HG02623 (cell line): ENCODE results near the gene SIRT3.
A peak's percentile ranks its signal among the peaks of the same experiment; 100 is the strongest.
"Not testable (repeated sequence)": the region's sequence is repeated elsewhere in the genome, so short reads cannot be mapped to it uniquely, and the experiment has no call there.

Experiments
- ATAC-seq: cut with Tn5 transposase; IDR thresholded peaks from one replicate; pipeline ENCODE4 v1.9.1; 2021; ENCODE audit warnings: moderate library complexity; ENCODE audit not compliant: unreplicated experiment

The SIRT3 gene

DNA sequence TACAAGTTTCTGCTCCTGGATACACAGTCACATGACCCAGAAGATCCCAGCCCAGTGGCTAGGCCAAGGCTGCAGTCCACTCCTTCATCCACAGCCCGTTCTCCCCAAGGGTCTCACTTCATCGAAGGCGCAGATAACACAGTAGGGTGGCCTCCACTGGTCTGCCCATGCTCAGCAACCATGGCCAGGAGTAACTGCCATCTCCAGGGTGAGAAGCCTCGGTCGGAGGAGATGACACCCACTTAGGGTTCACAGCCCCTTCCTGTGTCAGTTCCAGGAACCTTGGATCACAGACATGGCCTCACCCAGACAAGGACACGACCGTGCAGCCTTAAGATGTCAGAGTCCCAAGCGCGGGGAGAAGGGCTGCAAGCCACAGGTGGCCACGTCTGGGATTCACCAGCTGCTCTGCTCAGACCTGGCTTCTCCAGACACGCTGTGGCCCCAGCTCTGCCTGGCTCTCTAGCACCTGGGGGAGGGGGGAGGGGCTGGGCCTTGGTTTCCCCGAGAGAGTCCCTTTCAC, 31.5 kb downstream of the SIRT3 start:
- no peak for ATAC-seq

DNA sequence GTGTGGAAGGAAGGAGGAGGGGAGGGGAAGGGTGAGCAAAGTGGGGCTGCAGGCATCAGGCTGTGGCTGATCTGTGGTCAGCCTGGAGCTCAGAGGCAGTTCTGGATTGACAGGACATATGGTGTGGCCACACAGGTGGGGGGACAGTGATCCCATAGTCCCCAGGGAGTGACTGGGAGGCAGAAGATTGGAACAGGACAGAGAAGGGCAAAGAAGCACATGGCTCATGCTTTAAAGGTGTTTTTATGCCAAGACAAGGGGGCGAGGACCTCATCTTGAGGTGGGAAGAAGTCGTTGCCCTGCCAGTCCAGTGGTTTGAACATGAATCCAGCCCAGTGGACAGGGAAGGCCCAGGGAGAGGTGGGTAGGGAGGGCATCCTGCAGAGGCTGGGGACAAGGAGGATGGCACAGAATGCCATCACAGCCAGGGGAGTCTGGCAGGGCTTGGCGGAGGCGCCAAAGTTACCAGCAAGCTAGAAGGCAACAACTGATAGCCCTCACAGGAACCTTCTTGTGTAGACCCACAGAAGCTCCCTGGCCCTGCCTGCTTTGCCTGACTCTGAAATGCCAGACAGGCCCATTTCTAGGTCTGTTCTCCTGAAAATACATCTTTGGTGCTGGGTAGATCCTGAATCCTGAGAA, 32.1 kb downstream of the SIRT3 start:
- no peak for ATAC-seq

DNA sequence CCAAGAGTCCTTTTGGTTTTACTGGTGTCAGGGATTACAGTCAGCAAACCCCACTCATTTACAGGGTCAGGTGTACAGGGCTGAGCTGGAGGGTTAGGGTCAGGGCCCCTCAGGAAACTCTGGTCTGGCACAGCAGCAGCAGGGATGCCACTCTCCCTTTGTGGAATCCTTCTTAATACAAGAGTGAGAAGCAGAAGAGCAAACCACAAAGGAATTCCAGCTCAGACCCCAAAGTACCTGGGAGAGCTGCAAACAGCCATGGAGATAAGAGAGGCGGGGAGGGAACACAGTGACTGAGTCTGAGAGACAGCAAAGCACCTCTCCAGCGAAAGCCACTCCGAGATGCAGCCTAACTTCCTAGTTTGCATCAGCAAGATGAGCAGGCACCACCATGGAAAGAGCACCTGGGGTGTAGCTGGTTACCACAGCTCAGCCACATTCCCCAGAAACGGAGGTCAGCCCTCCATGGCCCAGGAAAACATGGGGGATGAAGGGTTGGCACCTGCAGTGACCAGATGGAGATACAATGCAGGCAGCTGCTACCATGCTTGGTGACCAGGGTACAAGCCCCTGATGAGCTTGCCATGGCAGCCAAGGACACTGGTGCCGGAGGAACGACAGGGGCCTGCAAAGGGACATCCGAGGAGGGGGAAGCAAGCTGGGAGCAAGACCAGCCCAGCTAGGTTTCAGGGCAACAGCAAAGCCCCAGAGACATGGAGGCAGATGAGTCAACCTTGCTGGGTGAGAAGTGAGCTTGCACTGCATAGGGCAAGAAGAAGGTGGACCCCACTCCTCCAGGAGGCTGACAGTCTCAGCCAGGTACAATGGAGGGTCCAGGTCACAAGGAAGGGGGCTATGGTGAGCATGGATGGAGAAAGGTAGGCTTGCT, 32.8 kb downstream of the SIRT3 start:
- ATAC-seq, result no peak

DNA sequence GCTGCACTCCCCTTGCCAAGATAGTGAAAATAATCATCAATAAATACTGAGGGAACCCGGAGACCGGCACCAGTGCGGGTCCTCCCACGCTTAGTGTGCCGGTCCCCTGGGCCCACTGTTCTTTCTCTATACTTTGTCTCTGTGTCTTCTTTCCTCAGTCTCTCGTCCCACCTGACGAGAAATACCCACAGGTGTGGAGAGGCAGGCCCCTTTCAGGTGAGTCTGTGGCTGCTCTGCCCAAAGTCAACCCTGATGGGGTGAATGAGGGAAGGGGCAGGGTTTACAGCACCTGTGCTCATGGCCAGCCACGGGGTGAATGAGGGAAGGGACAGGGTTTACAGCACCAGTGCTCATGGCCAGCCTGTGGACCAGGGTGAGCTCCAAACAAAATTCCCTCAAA, 33.7 kb downstream of the SIRT3 start:
- ATAC-seq, result no peak

DNA sequence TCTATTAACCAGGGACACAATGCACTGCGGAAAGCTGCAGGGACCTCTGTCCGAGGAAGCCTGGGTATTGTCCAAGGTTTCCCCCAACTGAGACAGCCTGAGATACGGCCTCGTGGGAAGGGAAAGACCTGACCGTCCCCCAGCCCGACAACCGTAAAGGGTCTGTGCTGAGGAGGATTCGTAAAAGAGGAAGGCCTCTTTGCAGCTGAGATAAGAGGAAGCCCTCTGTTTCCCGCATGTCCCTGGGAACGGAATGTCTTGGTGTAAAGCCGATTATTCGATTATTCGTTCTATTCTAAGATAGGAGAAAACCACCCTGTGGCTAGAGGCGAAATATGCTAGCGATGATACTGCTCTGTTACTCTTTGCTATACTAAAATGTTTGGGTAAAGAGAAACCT, 34.2 kb downstream of the SIRT3 start:
- ATAC-seq, result no peak

DNA sequence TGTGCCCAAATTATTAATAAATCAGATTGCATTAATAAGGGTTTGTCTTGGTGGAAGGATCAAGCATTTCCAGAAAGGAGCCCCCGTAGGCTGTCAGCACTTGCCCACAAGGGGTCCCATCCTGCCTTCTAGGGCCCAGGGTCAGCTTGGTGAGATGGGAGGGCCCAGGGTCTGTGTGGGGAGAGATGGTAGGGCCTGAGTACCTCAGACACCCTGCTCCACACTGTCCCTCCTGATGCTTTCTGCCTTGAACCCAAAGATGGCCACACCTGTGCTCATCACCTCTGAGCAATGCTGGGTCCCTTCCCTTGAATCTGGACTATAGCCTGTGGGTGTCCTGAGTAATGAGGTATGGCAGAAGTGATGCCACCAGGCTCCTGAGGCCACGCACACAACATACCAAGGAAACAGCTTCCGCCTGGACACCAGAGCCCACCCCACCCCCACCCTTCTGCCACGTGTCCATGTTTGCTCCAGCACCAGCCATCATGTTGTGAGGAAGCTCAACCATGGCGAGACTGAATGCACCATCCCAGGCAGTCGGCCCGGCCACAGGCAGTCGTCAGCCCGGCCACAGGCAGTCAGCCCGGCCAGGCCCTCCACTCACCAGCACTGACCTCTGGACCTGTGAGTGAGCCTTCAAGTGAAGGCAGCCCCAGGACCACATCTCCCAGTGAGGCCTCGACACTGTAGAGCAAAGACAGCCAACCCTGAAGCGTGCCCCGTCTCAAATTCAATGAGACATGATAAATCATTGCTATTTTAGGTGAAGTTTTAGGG, 35.7 kb downstream of the SIRT3 start:
- no peak for ATAC-seq

DNA sequence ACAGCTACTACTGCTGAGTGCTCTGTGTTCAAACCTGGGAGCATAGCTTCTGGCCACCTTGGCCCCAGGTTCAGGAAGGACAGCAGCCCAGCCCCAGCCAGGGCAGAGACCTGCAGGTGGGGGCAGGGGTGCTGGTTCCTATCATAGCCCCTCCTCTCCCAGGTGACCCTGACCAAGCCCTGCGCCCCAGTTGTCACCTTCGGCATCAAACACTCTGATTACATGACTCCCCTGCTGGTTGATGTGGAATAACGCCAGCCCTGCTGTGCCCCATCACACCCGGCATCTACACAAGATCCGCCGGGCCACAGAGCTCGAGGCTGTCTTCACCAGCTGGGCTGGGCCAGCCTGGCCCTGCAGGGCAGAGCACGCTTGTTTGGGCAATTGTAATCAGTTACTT, 36.4 kb downstream of the SIRT3 start:
- ATAC-seq, result no peak

DNA sequence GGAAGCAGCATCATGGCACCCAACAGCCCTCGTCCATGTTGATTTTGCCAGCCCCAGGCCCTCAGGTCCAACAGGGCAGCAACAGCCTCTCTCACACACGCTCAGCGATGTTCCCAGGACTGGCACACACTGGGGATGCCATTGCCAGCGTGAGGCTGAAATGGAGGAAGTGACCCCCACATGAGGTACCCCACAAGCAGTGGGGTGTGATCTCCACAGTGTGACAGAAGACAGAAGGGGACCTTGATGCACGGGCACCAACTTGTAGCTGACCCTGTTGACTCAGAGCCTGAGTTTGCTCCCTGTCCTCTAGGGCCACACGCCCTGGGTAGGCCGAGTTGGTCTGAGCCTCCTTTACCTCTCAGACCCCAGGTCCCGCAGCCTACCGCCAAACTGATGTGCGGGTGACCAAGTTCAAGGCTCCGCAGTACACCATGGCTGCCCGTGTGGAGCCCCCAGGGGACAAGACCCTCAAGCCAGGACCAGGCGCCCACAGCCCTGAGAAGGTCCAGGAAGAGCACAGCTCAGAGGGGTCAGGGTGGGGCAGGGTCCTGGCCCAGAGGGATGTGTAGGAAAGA, 37.0 kb downstream of the SIRT3 start:
- no peak for ATAC-seq

DNA sequence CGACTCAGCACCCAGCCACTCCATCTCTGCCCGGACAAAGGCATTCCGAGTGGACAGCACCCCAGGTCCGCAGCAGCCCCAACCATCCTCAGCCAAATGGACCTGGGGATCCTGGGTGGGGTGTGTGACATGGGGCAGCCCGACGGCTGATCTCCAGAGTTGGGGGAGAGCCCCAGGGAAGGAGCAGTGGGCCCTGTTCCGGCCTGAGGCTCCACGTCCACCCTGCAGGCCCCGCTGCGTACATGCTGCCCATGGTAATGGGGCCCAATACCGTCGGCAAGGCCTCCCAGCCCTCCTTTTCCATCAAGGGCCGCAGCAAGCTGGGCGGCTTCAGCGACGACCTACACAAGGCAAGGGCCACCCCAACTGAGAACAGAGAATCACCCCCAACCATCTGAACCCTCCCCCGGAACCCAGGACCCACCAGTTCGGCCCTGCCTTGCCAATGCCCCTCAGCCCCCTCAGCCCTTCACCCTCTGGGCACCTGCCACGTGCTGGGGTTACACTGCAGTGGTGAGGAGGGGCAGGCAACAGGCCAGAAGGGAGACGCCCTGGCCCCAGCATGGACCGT, 37.8 kb downstream of the SIRT3 start:
- no peak for ATAC-seq

DNA sequence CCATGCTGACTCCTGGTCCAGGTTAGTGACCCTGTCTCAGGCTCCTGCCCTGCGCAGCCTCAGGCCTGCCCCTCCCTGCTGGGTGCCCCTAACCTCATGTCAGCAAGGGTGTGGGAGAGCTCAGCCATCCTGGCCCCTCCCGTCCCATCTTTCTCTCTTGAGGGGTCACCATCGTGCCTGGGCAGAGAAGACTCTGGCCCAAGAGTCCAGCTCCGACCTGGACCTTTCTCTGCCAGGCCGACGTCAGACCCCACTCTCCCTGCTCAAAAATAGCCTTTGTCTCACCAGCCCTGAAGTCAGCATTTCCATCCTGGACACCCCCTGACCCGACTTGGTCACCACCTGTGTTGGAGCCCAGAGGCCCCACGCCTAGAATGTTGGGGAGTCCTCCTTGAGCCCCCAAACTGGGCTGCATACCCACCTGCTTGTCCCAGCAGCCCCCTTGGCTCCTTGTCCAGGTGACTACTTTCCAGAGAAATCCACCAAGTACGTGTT, 38.4 kb downstream of the SIRT3 start:
- ATAC-seq, result no peak

DNA sequence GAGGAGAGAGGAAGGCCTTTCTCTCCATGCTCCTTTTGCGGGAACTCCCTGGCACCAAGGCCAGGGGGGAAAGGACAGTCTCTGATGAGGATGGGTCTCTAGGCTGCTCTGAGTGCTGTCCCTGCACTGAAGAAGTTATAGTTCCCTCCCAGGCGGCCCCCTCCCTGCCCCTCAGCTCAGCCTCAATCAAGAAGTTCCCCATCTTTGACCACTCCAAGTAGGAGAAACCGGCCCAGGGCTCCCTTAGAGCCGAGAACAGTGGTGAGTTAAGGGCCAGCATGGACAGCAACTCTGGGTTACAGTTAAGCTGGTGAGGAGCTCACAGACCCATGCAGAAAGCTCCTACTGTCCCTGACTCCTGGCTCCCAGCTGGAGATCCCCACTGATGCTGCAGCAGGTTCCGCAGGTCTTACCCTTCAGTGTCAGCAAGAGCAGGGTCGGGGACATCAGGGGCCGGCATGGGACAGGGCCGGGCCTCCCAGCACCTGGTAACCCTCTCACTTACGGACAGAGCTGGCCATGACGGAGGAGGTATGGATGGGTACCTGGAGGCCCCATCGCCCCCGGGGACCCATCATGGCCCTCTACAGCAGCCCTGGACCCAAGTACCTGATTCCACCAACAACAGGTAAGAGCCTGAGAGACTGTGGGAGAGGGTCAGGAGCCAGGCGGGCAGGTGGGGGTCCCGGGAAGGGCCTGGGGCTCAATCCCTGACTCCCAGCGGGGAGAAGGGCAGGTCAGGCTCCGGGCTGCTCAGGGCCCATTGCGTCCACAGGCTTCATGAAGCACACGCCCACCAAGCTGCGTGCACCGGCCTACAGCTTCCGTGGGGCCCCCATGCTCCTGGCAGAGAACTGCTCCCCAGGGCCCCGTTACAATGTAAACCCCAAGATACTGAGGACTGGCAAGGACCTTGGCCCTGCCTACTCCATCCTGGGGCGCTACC, 39.1 kb downstream of the SIRT3 start:
- no peak for ATAC-seq

DNA sequence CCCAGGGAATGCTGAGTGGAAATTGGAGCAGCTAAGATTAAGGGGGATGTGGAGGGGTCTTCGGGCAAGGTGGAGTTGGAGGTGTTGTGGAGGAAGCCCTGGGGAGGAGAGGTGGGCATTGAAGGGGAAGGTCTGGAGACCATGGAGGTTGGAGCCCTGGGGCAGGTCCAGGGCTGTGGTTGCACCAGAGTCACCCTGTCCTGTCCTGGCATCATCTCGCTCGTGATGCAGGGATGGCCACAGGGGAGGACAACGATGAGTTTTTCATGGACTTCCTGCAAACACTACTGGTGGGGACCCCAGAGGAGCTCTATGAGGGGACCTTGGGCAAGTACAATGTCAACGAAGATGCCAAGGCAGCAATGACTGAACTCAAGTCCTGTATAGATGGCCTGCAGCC, 42.7 kb downstream of the SIRT3 start:
- not testable (repeated sequence) for ATAC-seq

DNA sequence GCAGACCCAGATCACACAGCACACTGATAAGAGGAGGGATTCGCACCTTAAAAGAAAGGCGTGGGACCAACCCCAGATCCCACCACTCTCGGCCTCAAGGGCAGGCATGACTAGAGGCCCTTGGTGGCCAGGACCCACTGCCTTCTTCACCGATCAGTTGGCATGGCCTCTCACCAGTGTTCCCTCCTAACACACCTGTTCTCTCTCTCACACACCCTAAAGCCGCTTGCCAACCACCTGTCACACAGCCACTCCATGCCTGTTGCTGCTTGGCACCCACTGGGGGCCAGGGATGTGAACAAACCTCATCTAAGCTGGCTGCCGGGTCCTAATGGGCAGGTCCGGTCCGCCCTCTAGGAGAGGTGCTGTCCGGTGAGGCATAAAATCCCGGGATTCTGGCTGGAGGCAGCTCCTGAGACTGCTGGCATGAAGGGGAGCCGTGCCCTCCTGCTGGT, 43.4 kb downstream of the SIRT3 start, which contains the start of gene SCGB1C1:
Gene SCGB1C1, plus strand, starts transcription at position 405 of the 455 bp plus-strand sequence. Its CDS starts 22 bp downstream, at position 427.
- not testable (repeated sequence) for ATAC-seq

DNA sequence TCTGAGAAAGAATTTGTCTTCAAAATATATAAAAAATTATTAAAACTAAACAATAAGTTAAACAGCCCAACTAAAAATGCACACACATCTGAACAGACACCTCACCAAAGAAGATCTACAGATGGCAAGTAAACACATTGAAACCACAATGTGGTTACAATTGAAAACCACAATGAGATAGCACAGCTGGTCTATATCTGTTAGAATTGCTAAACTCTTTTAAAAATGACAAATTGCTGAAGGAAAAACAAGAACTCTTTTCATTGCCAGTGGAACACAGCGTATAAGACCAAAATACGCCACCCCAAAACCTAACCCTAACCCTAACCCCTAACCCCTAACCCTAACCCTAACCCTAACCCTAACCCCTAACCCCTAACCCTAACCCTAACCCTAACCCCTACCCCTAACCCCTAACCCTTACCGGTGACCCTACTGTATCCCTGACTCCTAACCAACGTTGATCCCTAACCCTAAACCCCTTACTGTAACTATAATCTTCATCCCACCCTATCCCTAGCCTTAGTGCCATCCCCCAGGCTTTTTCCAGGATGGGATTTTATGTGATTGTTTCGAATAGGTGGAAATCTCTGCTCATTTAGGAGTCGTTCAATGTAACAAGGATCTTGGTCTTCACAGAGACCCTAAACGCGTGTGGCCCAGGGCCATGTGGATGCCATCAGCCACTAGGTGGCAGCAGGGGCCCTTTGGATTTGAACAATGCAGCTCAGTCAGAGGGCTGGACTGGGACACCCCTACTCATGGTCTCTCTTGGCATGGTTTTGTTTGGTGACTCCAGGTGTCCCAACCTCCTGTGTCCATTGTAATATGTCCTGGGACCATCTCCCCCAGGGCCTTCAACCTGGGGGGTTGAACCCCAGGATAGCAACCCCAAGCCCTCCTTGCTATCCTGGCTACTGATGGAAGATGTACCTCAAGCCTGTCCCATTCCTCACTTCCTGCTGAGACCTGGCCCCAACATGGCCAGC, 44.4 kb downstream of the SIRT3 start:
- not testable (repeated sequence) for ATAC-seq

DNA sequence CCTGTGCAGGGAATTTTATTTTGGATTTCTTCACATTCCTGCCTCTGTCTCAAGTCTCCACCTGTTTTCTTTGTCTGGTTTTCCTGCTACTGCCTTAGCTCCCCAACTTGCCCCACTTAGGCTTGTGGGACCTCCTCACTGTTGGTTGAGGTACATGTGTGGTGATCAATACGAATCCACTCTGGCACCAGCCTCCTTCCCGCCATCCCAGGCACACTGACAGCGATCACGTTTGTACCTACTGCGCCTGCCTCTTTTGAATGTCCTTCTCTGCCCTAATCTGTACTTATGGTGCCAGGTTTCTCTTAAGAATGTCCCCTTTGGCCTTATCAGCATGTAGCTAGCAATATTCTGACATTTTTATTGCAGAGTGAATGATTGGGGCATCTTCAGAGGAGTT, 45.6 kb downstream of the SIRT3 start:
- ATAC-seq, result not testable (repeated sequence)

DNA sequence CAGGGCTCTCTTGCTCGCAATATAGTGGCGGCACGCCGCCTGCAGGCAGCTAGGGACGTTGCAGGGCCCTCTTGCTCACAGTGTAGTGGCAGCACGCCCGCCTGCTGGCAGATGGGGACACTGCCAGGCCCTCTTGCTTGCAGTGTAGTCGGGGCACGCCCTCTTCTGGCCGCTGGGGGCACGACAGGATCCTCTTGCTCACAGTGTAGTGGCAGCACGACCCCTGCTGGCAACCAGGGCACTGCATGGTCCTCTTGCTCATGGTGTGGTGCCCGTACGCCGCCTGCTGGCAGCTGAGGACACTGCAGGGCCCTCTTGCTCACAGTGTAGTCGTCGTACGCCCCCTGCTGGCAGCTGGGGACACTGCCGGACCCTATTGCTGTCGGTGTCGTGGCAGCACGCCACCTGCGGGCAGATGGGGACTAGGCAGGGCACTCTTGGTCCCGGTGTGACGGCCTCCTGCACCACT, 46.3 kb downstream of the SIRT3 start:
- peak; percentile 64 for ATAC-seq

DNA sequence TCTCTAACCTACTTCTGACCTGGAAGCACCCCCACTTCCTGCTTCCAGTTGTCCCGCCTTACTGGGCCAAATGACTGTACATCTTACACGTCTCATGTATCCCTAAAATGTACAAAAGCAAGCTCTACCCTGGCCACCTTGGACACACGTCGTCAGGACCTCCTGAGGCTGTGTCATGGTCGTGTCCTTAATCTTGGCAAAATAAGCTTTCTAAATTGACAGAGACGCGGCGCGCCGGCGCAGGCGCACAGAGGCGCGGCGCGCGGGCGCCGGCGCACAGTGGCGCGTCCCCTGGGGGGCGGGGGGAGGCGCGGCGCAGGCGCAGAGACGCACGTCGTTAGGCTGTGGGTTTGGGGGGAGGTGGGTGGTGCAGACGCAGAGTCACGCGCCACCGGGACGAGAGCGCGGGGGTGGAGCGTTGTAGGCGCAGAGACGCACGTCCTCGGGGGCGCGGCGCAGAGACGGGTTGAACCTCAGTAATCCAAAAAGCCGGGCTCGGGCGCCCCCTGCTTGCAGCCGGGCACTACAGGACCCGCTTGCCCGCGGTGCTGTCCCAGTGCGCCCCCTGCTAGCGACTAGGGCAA, 46.9 kb downstream of the SIRT3 start:
- not testable (repeated sequence) for ATAC-seq
